Fibroblast of lung (primary cell): Measurements from ENCODE around the gene KRTAP19-8.

Experiments
- CTCF ChIP-seq, 2 donors: IDR thresholded peaks in 1 of 2; conservative IDR thresholded peaks in 1 of 2; 1 replicate in 1 of 2; 2 replicates in 1 of 2; pipeline ENCODE4 v1.5.1; 2011 to 2012; ENCODE audit warnings: low read length in 2 of 2, control low read depth in 1 of 2, inconsistent platforms in 1 of 2, low read depth in 1 of 2, mild to moderate bottlenecking in 1 of 2
- EZH2 ChIP-seq: IDR thresholded peaks from 2 replicates; pipeline ENCODE4 v1.5.1; 2012; ENCODE audit warnings: low read length, control low read depth, mild to moderate bottlenecking; ENCODE audit errors: missing control alignments

GRCh38 chr21:30988706-30989105, 49.6 kb downstream of the KRTAP19-8 start:
- TF ChIP-seq CTCF (conservative IDR thresholded peaks at IDR 0.05 in 1 of 2, IDR thresholded peaks at IDR 0.05 in 1 of 2; ENCODE audit: low read depth in 1 of 2, low read length in 2 of 2), result no peak
- TF ChIP-seq EZH2, result no peak
